SU-DHL-6 (cell line): ENCODE data around the gene SLC8A1.

ENCODE experiments used
- H2AFZ ChIP-seq: fragments of 200-600 bp; sonication (generic); 2 replicates; pipeline ENCODE4 v1.6.1; 2014; ENCODE audit warnings: low read depth, mild to moderate bottlenecking, moderate library complexity, mixed read lengths, antibody characterized with exemption, low read length; ENCODE audit not compliant: severe bottlenecking
- H3F3A ChIP-seq: fragments of 200-600 bp; shearing (Covaris generic); 2 replicates; pipeline ENCODE4 v1.6.0; 2016; ENCODE audit warnings: antibody characterized with exemption, mild to moderate bottlenecking; ENCODE audit not compliant: insufficient read depth
- H3K27ac ChIP-seq: fragments of 200-600 bp; sonication (generic); 2 replicates; pipeline ENCODE4 v1.5.1; 2016; ENCODE audit warnings: low read depth, mild to moderate bottlenecking, low read length, moderate library complexity, mixed read lengths
- H3K27me3 ChIP-seq: fragments of 200-600 bp; sonication (generic), shearing (Covaris generic); 2 replicates; pipeline ENCODE4 v1.6.0; 2014; ENCODE audit warnings: mild to moderate bottlenecking, low read length
- H3K36me3 ChIP-seq: fragments of 200-600 bp; sonication (generic); 2 replicates; pipeline ENCODE4 v1.6.1; 2014; ENCODE audit warnings: mild to moderate bottlenecking, low read length, mixed read lengths
- H3K4me2 ChIP-seq: fragments of 300-600, 200-600 bp; shearing (Covaris generic), sonication (generic); 2 replicates; pipeline ENCODE4 v1.6.0; 2014; ENCODE audit warnings: low read length, low read depth, mild to moderate bottlenecking; ENCODE audit not compliant: poor library complexity, severe bottlenecking
- H3K4me3 ChIP-seq: fragments of 200-600 bp; sonication (generic); 2 replicates; pipeline ENCODE4 v1.5.1; 2014; ENCODE audit warnings: antibody characterized with exemption, low read length, mild to moderate bottlenecking, mixed read lengths; ENCODE audit not compliant: insufficient read depth, poor library complexity, severe bottlenecking
- H3K79me2 ChIP-seq: fragments of 200-600 bp; sonication (generic); 2 replicates; pipeline ENCODE4 v1.6.1; 2014; ENCODE audit warnings: mild to moderate bottlenecking, low read length, moderate library complexity; ENCODE audit not compliant: insufficient read depth
- H3K9ac ChIP-seq: fragments of 200-600 bp; sonication (generic); 2 replicates; pipeline ENCODE4 v1.7.0; 2014; ENCODE audit warnings: mild to moderate bottlenecking, low read length
- H3K9me2 ChIP-seq: fragments of 200-600 bp; sonication (generic); replicated peaks from 2 replicates; pipeline ENCODE4 v1.6.1; 2014; ENCODE audit warnings: low read length; ENCODE audit not compliant: insufficient read depth
- H3K9me3 ChIP-seq: fragments of 200-600 bp; sonication (generic); 2 replicates; pipeline ENCODE4 v1.6.1; 2014; ENCODE audit warnings: low read length, mixed read lengths; ENCODE audit not compliant: insufficient read depth
- H4K20me1 ChIP-seq: fragments of 200-600 bp; sonication (generic); 2 replicates; pipeline ENCODE4 v1.6.1; 2014; ENCODE audit warnings: low read depth, mild to moderate bottlenecking, antibody characterized with exemption, low read length, moderate library complexity, mixed read lengths
- EZH2phosphoT487 ChIP-seq: fragments of 200-600 bp; sonication (generic), shearing (Covaris generic); conservative IDR thresholded peaks from 2 replicates; pipeline ENCODE4 v1.6.1; 2018; ENCODE audit warnings: mild to moderate bottlenecking, antibody characterized with exemption, low read length, moderate library complexity, mixed read lengths
- TF ChIP-seq, protein P1 (sequence below): fragments of 200-600 bp; sonication (generic); IDR thresholded peaks from one replicate; pipeline ENCODE4 v1.5.1; 2017; ENCODE audit warnings: antibody characterized with exemption, mild to moderate bottlenecking, low read length, moderate library complexity; ENCODE audit not compliant: insufficient read depth, poor library complexity, severe bottlenecking

The SLC8A1 gene

DNA sequence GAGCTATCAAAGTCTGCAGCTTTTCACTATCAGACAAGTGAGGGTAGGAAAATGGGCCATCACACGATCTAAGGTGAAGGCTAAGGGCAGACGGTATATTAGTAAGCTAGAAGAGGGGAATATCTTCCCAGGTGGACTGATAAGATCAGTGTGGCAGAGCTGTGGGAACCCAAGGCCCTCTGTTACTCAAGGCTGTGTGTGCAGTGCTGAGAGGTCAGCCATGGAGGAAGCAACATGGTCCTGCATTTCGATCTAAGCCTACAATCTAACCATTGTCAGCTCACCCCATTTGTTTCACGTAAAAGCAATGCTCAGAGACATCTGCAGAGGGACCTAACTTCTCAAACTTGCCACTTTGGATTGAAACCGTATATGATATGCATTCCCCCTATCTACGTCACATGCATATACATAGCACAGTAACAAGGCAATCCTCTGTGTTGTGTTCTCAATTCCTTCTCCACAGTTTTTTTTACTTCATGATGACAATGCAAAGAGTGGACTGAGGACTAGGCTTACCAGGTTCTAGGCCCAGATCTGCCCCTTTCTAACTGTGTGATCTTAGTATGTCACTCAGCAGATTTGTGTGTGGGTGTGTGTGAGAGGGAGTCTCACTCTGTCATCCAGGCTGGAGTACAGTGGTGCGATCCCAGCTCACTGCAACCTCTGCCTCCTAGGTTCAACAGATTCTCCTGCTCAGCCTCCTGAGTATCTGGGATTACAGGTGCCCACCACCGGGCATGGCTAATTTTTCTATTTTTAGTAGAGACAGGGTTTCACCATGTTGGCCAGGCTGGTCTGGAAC, 45.2 kb downstream of the SLC8A1 start:
- Histone ChIP-seq H3K27ac (no peak overlapping the region), H3F3A (no peaks in the 10 kb centered on the region), H3K27me3 (no peaks in the 10 kb centered on the region), H4K20me1 (no peaks in the 10 kb centered on the region), H3K4me2 (no peak overlapping the region), H3K9me2 (no peaks in the 10 kb centered on the region), H2AFZ (no peak overlapping the region), H3K36me3 (no peaks in the 10 kb centered on the region), H3K4me3 (no peak overlapping the region), H3K79me2 (no peaks in the 10 kb centered on the region), H3K9me3 (no peaks in the 10 kb centered on the region), H3K9ac (no peak overlapping the region)
- TF ChIP-seq EZH2phosphoT487 = no peak
- TF ChIP-seq, protein P1, sequence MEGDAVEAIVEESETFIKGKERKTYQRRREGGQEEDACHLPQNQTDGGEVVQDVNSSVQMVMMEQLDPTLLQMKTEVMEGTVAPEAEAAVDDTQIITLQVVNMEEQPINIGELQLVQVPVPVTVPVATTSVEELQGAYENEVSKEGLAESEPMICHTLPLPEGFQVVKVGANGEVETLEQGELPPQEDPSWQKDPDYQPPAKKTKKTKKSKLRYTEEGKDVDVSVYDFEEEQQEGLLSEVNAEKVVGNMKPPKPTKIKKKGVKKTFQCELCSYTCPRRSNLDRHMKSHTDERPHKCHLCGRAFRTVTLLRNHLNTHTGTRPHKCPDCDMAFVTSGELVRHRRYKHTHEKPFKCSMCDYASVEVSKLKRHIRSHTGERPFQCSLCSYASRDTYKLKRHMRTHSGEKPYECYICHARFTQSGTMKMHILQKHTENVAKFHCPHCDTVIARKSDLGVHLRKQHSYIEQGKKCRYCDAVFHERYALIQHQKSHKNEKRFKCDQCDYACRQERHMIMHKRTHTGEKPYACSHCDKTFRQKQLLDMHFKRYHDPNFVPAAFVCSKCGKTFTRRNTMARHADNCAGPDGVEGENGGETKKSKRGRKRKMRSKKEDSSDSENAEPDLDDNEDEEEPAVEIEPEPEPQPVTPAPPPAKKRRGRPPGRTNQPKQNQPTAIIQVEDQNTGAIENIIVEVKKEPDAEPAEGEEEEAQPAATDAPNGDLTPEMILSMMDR = no peak

DNA sequence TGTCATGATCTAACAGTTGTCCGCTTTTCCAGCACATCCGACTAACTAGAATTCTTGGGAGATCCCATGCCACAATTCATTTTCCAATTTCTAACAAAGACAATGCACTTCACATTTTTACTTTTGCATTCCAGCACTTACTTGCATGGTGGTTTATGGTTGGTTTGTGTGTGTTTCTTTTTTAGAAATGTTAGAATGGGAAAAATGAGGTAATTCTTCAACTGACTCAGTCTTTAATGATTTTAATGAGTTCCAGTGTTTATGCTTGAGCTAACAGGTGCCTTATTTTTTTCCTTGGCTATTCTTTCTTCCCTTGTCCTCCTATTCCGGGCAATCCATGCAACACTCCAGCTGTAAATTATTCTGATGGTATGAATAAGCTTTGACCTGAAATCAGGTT, 46.4 kb downstream of the SLC8A1 start:
- Histone ChIP-seq H3K4me3 (no peak overlapping the region), H3K79me2 (no peaks in the 10 kb centered on the region), H3K9me2 (no peaks in the 10 kb centered on the region), H2AFZ (no peak overlapping the region), H4K20me1 (no peaks in the 10 kb centered on the region), H3F3A (no peaks in the 10 kb centered on the region), H3K9me3 (no peaks in the 10 kb centered on the region), H3K4me2 (no peak overlapping the region), H3K27me3 (no peaks in the 10 kb centered on the region), H3K27ac (no peak overlapping the region), H3K36me3 (no peaks in the 10 kb centered on the region), H3K9ac (no peak overlapping the region)
- no peak for TF ChIP-seq EZH2phosphoT487
- TF ChIP-seq, protein P1 = no peak

DNA sequence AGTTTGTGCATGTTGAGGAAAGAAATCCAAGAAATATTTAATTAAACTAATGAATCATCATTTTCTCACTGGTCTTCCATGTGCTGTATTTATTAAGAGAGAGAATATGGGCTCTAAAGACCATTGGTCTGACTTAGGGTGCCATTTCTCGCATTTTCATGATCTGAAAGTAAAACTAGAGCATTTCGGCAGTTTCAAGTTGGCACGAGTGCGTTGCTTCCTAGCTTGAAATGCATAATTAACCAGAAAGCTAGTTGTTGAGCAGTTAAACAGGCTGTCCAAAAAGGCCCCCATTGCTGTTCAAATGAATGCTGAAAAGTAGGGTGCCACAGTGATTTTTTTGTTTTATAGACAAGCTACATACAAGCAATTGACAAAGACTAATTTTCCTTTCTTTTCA, 47.4 kb downstream of the SLC8A1 start:
- no peaks in the 10 kb centered on the region for H4K20me1 ChIP-seq
- H3K9me2 ChIP-seq = no peaks in the 10 kb centered on the region
- no peak overlapping the region for H3K4me3 ChIP-seq
- no peaks in the 10 kb centered on the region for H3K79me2 ChIP-seq
- no peaks in the 10 kb centered on the region for H3K9me3 ChIP-seq
- no peak overlapping the region for H2AFZ ChIP-seq
- no peaks in the 10 kb centered on the region for H3K27me3 ChIP-seq
- H3K36me3 ChIP-seq = no peaks in the 10 kb centered on the region
- no peak overlapping the region for H3K27ac ChIP-seq
- TF ChIP-seq, protein P1 = no peak
- TF ChIP-seq EZH2phosphoT487 = no peak
- H3F3A ChIP-seq = no peaks in the 10 kb centered on the region
- H3K9ac ChIP-seq = no peak overlapping the region
- H3K4me2 ChIP-seq = no peak overlapping the region
